Activated CD8-positive, alpha-beta T cell treated with anti-CD3 and anti-CD28 coated beads, Interleukin-2, amount 10 ng/mL, durations not matched to agents 7 days and 5 days (primary cell): ENCODE results near the gene METTL23. TPM values are rescaled to one million over a fixed set of nuclear protein-coding genes. Genes with fewer than 3 reads are reported as not detected.
A peak's percentile ranks its signal among the peaks of the same experiment; 100 is the strongest.
"Not testable (repeated sequence)": the region's sequence is repeated elsewhere in the genome, so short reads cannot be mapped to it uniquely, and the experiment has no call there.

Experiments
- ATAC-seq: fragments of 150-1000 bp; cut with Tn5 transposase; one replicate; pipeline ENCODE4 v1.10.0; 2021; ENCODE audit warnings: moderate library complexity
- CTCF ChIA-PET: fragments of 350-600 bp; sonication (Branson Sonifier 250); formaldehyde crosslinking; loops from one replicate; lab custom pipeline; 2021; ENCODE audit warnings: antibody characterized with exemption; lab: Charles Lee
- POLR2A ChIA-PET: fragments of 350-600 bp; sonication (Branson Sonifier 250); formaldehyde crosslinking; loops from one replicate; lab custom pipeline; 2021; ENCODE audit warnings: antibody characterized with exemption; lab: Charles Lee
- DNase-seq: peaks from one replicate; pipeline ENCODE4 v3.0.0-alpha.2; 2020
- H3K27ac Mint-ChIP-seq: one replicate; pipeline ENCODE4 v1.8.0; 2021; ENCODE audit warnings: mild to moderate bottlenecking, mixed read lengths
- H3K27me3 Mint-ChIP-seq: one replicate; pipeline ENCODE4 v1.8.0; 2021; ENCODE audit warnings: low read depth, mixed read lengths
- H3K36me3 Mint-ChIP-seq: one replicate; pipeline ENCODE4 v1.8.0; 2021; ENCODE audit warnings: low read depth, mixed read lengths
- H3K4me1 Mint-ChIP-seq: one replicate; pipeline ENCODE4 v1.8.0; 2021; ENCODE audit warnings: low read depth, mixed read lengths
- H3K4me3 Mint-ChIP-seq: one replicate; pipeline ENCODE4 v1.8.0; 2021; ENCODE audit warnings: mild to moderate bottlenecking, mixed read lengths
- H3K9me3 Mint-ChIP-seq: one replicate; pipeline ENCODE4 v1.8.0; 2022; ENCODE audit warnings: mixed read lengths; ENCODE audit not compliant: insufficient read depth
- total RNA-seq, 2 experiments: library from RNA; stranded (reverse); gene quantifications; one replicate each; pipeline ENCODE4 v1.2.3, GENCODE V29; 2021

The METTL23 gene
- total RNA-seq, 2 experiments from 2014 or later, result 39.6 to 44.7 TPM

DNA sequence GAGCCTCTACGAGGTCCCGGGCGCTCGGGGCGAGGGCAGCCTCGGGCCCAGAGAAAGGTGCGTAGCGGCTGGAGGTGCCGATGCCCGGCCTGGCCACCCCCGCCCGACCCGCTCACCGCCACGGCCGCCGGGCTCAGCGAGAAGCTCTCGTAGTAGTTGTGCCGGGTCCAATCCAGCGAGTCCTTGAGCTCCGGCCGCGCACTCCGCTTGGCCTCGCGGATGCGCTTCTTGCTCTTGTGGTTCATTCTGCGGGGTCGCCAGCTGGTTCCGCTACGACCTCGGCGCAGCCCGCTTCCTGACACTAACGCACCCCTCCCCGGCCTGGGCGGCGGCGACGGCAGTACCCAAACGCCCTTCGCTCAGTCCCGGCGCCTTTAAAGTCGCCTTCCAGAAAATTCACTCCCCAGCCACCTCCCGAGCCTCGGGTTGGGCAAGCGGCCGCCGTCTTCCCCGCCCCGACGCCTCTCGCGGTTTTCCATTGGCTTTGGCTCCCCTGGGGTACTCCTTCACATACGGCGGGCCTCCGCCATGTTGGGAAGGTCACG lies 336 bp upstream of the METTL23 start, which contains the start of gene JMJD6:
Gene JMJD6, minus strand, starts transcription at position 376 of the 545 bp plus-strand sequence. Its CDS starts 131 bp downstream, at position 245.
- Mint-ChIP-seq H3K9me3 (no peaks in the 10 kb centered on the region), H3K27ac (peak within 1 kb of the TSS; percentile 96), H3K36me3 (peaks cover 65% of the 10 kb centered on the region), H3K4me3 (peak within 1 kb of the TSS; percentile 97), H3K27me3 (no peaks in the 10 kb centered on the region), H3K4me1 (peaks cover 64% of the 10 kb centered on the region)
- ChIA-PET CTCF (interaction anchor here (1.0 to 8.3 kb wide), 4 partner anchors 12 to 168 kb away, joined by 3 to 126 read pairs (median 12); partner anchors contain the start of genes MFSD11 and SRSF2), POLR2A (interaction anchor here (0.9 to 9.5 kb wide), 5 partner anchors 10 to 164 kb away, joined by 3 to 160 read pairs (median 3); partner anchors contain the start of genes MFSD11 and SRSF2)
- DNase-seq (peak; percentile 97), ATAC-seq (peak; percentile 86)

DNA sequence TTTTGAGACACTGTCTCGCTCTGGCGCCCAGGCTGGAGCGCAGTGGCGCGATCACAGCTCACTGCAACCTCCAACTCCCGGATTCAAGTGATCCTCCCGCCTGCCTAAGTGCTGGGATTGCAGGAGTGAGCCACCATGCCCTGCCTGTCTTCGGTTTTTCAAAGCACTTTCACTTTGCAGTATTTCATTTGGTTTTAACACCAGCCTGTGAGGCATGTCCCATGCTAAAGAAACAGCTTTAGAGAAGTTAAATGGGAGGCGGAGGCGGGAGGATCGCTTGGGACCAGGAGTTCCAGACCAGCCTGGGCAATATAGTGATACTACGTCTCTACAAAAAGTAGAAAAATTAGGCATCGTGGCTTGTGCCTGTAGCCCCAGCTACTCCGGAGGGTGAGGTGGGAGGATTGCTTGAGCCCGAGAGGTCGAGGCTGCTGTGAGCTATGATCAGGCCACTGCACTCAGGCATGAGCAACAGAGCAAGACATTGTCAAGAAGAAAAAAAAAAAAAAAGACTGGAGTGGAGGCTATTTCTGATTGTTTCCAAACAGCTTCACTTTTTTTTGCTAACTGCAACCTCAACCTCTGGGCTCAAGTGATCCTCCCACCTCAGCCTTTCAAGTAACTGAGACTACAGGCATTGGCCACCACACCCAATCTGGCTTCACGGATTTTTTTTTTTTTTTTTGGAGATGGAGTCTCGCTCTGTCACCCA lies 1.3 kb downstream of the METTL23 start:
- CTCF ChIA-PET, result interaction anchor here (0.7 to 8.3 kb wide), 10 partner anchors 7 to 361 kb away, joined by 3 to 126 read pairs (median 4); partner anchors contain the start of genes MFSD11 and SRSF2
- POLR2A ChIA-PET, result interaction anchor here (0.6 to 9.5 kb wide), 7 partner anchors 8 to 111 kb away, joined by 3 to 160 read pairs (median 3); partner anchors contain the start of genes MFSD11 and SRSF2
- ATAC-seq (no peak), DNase-seq (peak; percentile 43)
- H3K27me3 Mint-ChIP-seq, result no peaks in the 10 kb centered on the region
- no peaks in the 10 kb centered on the region for H3K9me3 Mint-ChIP-seq
- H3K36me3 Mint-ChIP-seq, result peaks cover 68% of the 10 kb centered on the region
- H3K4me1 Mint-ChIP-seq, result peaks cover 66% of the 10 kb centered on the region
- H3K27ac Mint-ChIP-seq, result peak overlapping the region; percentile 96
- peak overlapping the region; percentile 97 for H3K4me3 Mint-ChIP-seq

DNA sequence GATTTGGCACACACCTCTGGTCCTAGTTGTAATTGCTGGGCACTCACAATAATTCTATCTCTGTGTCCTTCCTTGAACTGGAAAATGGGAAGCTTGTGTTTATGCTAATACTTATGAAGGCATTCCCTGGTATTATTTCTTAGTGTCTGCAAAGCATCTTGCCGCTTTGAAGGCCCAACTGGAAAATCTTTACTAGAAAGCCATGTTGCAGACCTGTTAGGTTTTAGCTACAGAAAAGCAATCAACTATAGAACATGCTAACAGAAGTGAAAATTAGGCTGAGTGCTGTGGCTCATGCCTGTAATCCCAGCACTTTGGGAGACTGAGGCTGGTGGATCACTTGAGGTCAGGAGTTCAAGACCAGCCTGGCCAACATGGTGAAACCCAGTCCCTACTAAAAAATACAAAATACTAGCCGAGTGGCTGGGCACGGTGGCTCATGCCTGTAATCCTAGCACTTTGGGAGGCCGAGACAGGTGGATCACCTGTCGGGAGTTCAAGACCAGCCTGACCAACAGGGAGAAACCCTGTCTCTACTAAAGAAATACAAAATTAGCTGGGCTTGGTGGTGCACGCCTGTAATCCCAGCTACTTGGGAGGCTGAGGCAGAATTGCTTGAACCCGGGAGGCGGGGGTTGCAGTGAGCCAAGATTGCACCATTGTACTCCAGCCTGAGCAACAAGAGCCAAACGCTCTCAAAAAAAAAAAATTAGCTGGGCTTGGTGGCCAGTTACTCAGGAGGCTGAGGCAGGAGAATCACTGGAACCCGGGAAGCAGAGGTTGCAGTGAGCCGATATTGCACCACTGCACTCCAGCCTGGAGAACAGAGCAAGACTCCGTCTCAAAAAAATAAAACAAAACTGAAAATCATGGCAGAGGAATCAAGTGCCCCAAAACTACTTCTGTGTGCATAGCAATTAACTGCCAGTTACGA lies 5.4 kb downstream of the METTL23 start:
- ChIA-PET CTCF (interaction anchor here (10.5 kb wide), 1 partner anchor 17 kb away, joined by 76 read pairs; no protein-coding TSS in a partner anchor), POLR2A (interaction anchor here (0.6 to 7.9 kb wide), 7 partner anchors 7 to 933 kb away, joined by 3 to 160 read pairs (median 3); partner anchors contain the start of genes JMJD6 and METTL23)
- peaks cover 74% of the 10 kb centered on the region for H3K36me3 Mint-ChIP-seq
- not testable (repeated sequence) for H3K9me3 Mint-ChIP-seq, ATAC-seq, DNase-seq, H3K4me3 Mint-ChIP-seq, H3K27me3 Mint-ChIP-seq
- peaks cover 59% of the 10 kb centered on the region for H3K4me1 Mint-ChIP-seq
- peak overlapping the region; percentile 54 for H3K27ac Mint-ChIP-seq

DNA sequence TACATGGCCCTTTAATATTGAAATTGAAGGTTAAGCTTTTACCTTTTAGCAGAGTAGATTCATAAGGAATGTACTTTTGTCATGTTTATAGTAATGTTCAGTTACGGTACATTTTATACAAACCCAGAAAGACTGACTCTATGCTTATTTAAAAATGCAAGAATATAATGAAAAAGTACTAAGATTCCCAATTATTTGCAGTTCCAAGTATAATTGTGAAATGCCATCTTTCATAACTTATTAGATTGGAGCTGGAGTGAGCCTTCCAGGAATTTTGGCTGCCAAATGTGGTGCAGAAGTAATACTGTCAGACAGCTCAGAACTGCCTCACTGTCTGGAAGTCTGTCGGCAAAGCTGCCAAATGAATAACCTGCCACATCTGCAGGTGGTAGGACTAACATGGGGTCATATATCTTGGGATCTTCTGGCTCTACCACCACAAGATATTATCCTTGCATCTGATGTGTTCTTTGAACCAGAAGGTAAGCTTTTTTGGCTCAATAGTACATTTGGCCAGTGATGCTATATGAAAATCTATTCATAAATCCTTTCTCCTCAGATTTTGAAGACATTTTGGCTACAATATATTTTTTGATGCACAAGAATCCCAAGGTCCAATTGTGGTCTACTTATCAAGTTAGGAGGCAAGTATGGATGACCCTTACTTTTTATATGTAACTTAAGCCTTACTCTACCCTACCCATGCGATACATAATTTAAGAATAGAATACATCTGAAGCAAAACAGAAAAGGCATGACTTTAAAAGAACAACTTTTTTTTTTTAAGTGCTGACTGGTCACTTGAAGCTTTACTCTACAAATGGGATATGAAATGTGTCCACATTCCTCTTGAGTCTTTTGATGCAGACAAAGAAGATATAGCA lies 6.3 kb downstream of the METTL23 start:
- DNase-seq, result no peak
- H3K36me3 Mint-ChIP-seq, result peaks cover 66% of the 10 kb centered on the region
- H3K9me3 Mint-ChIP-seq, result no peaks in the 10 kb centered on the region
- peak overlapping the region; percentile 87 for H3K27ac Mint-ChIP-seq
- ChIA-PET POLR2A (interaction anchor here (0.6 to 7.9 kb wide), 7 partner anchors 8 to 932 kb away, joined by 3 to 160 read pairs (median 3); partner anchors contain the start of genes JMJD6 and METTL23), CTCF (interaction anchor here (10.5 kb wide), 1 partner anchor 18 kb away, joined by 76 read pairs; no protein-coding TSS in a partner anchor)
- ATAC-seq, result no peak
- peak overlapping the region; percentile 99 for H3K4me3 Mint-ChIP-seq
- H3K27me3 Mint-ChIP-seq, result no peaks in the 10 kb centered on the region
- H3K4me1 Mint-ChIP-seq, result peaks cover 56% of the 10 kb centered on the region

DNA sequence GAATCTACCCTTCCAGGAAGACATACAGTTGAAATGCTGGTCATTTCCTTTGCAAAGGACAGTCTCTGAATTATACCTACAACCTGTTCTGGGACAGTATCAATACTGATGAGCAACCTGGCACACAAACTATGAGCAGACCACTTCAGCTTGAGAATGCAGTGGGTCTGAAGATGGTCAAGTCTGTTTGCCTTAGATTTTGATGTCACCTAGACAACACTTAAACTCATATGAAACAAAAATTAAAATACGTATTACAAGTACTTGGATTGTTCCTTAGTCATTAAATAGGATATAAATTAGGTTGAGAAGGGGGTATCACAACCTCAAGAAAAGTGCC lies 6.9 kb downstream of the METTL23 start:
- Mint-ChIP-seq H3K4me1 (peaks cover 55% of the 10 kb centered on the region), H3K36me3 (peaks cover 65% of the 10 kb centered on the region), H3K4me3 (peak overlapping the region; percentile 99), H3K27ac (peak overlapping the region; percentile 87), H3K9me3 (no peaks in the 10 kb centered on the region), H3K27me3 (no peaks in the 10 kb centered on the region)
- DNase-seq (no peak), ATAC-seq (no peak)
- POLR2A ChIA-PET, result interaction anchor here (1.1 to 7.9 kb wide), 3 partner anchors 8 to 20 kb away, joined by 5 to 160 read pairs (median 7); partner anchors contain the start of genes JMJD6 and METTL23
- CTCF ChIA-PET, result interaction anchor here (0.9 to 10.5 kb wide), 2 partner anchors 18 to 39 kb away, joined by 3 to 76 read pairs; no protein-coding TSS in a partner anchor

DNA sequence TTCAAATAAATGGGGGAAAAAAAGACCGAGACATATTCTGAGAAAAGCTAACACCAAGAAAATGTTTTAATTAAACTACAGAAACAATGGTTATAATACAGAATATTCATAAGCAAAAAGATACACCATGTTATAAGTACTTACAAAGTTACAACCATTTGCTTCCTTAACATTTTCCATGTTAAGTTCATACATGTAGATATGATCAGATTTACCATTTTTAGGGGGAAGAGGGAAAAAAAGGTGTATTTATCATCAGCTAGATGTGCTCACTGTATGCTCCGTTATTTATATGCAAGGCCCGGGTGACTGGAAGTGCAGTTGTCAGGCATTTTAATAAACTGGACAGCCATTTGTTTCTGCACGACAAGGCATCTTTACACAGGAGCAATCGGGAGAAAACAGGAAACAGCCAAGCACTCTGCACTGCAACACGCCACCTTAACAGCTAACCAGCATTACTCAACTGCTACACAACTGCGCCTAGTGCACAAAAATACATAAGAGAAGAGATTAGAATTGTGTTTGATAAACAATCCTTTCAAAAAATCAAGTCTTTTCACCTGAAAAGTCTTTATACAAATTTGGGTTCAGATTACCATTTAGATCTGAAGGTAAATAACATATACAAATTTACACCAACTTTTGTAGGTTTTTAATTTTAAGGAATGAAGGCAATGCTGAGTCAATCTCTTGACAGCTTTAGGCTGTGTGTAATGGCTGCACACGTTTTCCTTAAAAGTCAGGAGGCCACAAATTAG lies 7.6 kb downstream of the METTL23 start:
- peak overlapping the region; percentile 99 for H3K4me3 Mint-ChIP-seq
- DNase-seq, result no peak
- ATAC-seq, result no peak
- H3K36me3 Mint-ChIP-seq, result peaks cover 62% of the 10 kb centered on the region
- no peaks in the 10 kb centered on the region for H3K27me3 Mint-ChIP-seq
- H3K27ac Mint-ChIP-seq, result peak overlapping the region; percentile 87
- ChIA-PET CTCF (interaction anchor here (0.9 to 10.5 kb wide), 2 partner anchors 19 to 39 kb away, joined by 3 to 76 read pairs; no protein-coding TSS in a partner anchor), POLR2A (interaction anchor here (1.1 to 7.9 kb wide), 4 partner anchors 9 to 20 kb away, joined by 3 to 160 read pairs (median 12); partner anchors contain the start of genes JMJD6 and METTL23)
- H3K9me3 Mint-ChIP-seq, result no peaks in the 10 kb centered on the region
- peaks cover 55% of the 10 kb centered on the region for H3K4me1 Mint-ChIP-seq

DNA sequence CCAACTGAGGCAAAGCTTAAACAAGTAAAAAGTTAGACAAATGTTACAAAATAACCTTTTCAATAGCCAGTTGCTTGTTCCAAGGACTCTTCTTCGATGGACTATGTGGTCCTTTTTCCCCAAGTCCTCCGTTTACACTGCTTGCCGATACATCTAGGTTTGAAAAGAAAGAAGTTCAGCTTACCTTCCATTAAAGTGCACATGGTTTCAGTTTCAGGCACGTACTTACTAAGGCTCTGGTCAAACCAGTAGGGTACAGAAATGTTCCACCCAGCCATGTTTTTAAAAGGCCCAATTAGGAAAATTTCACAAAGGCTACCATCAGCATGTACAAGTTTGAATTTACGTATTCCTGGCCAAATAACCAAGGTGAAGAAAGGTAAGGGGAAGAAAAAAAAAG lies 8.4 kb downstream of the METTL23 start:
- H3K36me3 Mint-ChIP-seq, result peaks cover 56% of the 10 kb centered on the region
- peaks cover 51% of the 10 kb centered on the region for H3K4me1 Mint-ChIP-seq
- ChIA-PET POLR2A (interaction anchor here (0.7 to 7.9 kb wide), 6 partner anchors 9 to 28 kb away, joined by 3 to 160 read pairs (median 4); partner anchors contain the start of genes JMJD6 and METTL23), CTCF (interaction anchor here (1.0 to 10.5 kb wide), 2 partner anchors 8 to 20 kb away, joined by 8 to 76 read pairs; partner anchors contain the start of gene METTL23)
- H3K9me3 Mint-ChIP-seq, result no peaks in the 10 kb centered on the region
- peak overlapping the region; percentile 87 for H3K27ac Mint-ChIP-seq
- ATAC-seq (no peak), DNase-seq (no peak)
- H3K4me3 Mint-ChIP-seq, result peak overlapping the region; percentile 99
- no peaks in the 10 kb centered on the region for H3K27me3 Mint-ChIP-seq

DNA sequence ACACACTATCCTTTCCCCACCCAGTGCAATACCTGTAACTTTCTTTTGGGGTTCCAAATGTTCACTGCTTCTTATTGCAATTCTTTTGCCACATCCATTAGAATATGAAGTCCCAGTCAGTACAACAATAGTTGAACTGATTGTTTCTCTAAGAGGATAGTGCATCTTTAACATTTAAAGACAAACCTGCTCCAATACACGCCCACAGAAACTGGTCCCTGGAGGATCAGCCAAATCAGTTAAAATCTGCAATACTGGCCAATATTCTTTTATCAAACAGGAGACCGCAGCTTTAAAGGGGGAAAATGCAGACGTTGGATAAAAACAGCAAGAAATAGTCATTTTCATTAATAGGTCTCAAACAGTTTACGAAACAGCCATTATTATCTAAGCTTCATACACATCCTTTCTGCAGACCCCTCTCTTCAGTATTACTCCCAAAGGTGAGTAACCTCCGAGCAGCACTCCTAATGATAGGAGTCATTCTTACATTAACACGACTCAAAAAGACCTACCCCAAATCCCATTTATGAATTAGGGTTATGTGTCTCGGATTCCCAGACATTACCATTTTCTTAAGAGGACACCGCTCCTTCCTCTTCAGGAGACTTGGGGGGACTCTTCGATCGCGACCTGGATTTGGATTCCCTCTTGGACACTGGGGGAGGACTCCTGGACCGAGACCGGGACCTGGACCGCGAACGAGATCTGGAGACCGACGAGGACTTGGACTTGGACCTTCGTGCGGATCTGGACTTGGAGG lies 9.1 kb downstream of the METTL23 start:
- DNase-seq (no peak), ATAC-seq (no peak)
- Mint-ChIP-seq H3K36me3 (peaks cover 51% of the 10 kb centered on the region), H3K4me3 (peak overlapping the region; percentile 99), H3K27me3 (no peaks in the 10 kb centered on the region), H3K9me3 (no peaks in the 10 kb centered on the region), H3K27ac (peak overlapping the region; percentile 87), H3K4me1 (peaks cover 49% of the 10 kb centered on the region)
- POLR2A ChIA-PET, result interaction anchor here (0.6 to 7.9 kb wide), 9 partner anchors 8 to 452 kb away, joined by 3 to 160 read pairs (median 4); partner anchors contain the start of genes JMJD6 and METTL23
- CTCF ChIA-PET, result interaction anchor here (1.0 to 10.5 kb wide), 2 partner anchors 9 to 21 kb away, joined by 8 to 76 read pairs; partner anchors contain the start of gene METTL23
